ENCODE results near the gene LBH. TPM values are rescaled to one million over a fixed set of nuclear protein-coding genes. Genes with fewer than 3 reads are reported as not detected.

The LBH gene
- total RNA-seq, 1 donor, result 91.4 TPM

GRCh38 chr2:30237239-30237965 lies 6.1 kb downstream of the LBH start:
- Histone ChIP-seq H3K4me1 (ENCODE audit: insufficient read depth, low read length) (peaks cover 79% of the 10 kb centered on the region), H3K27me3 (ENCODE audit: insufficient read depth, low read length) (peaks cover 13% of the 10 kb centered on the region), H3K4me3 (ENCODE audit: low read length) (no peak overlapping the region), H3K9me3 (ENCODE audit: low read depth, low read length) (no peaks in the 10 kb centered on the region)

- Histone ChIP-seq H3K4me3 (ENCODE audit: low read length) (no peak overlapping the region), H3K9me3 (ENCODE audit: low read depth, low read length) (no peaks in the 10 kb centered on the region), H3K4me1 (ENCODE audit: insufficient read depth, low read length) (peaks cover 75% of the 10 kb centered on the region), H3K27me3 (ENCODE audit: insufficient read depth, low read length) (peaks cover 8% of the 10 kb centered on the region)
Observed at GRCh38 chr2:30237966-30238800, 6.8 kb downstream of the LBH start.

- Histone ChIP-seq H3K9me3 (ENCODE audit: low read depth, low read length) (no peaks in the 10 kb centered on the region), H3K27me3 (ENCODE audit: insufficient read depth, low read length) (no peaks in the 10 kb centered on the region), H3K4me3 (ENCODE audit: low read length) (no peak overlapping the region), H3K4me1 (ENCODE audit: insufficient read depth, low read length) (peaks cover 74% of the 10 kb centered on the region)
Observed at GRCh38 chr2:30239308-30239985, 8.1 kb downstream of the LBH start.

- H3K4me3 ChIP-seq (ENCODE audit: low read length), result no peak overlapping the region
Observed at GRCh38 chr2:30239986-30240752, 8.8 kb downstream of the LBH start.

GRCh38 chr2:30243231-30243630 lies 11.9 kb downstream of the LBH start:
- no peak overlapping the region for H3K4me3 ChIP-seq (ENCODE audit: low read length)

More at GRCh38 chr2:30239986-30240752, 8.8 kb downstream of the LBH start:
- H3K9me3 ChIP-seq (ENCODE audit: low read depth, low read length), result no peaks in the 10 kb centered on the region
- peaks cover 70% of the 10 kb centered on the region for H3K4me1 ChIP-seq (ENCODE audit: insufficient read depth, low read length)
- H3K27me3 ChIP-seq (ENCODE audit: insufficient read depth, low read length), result no peaks in the 10 kb centered on the region

DNA sequence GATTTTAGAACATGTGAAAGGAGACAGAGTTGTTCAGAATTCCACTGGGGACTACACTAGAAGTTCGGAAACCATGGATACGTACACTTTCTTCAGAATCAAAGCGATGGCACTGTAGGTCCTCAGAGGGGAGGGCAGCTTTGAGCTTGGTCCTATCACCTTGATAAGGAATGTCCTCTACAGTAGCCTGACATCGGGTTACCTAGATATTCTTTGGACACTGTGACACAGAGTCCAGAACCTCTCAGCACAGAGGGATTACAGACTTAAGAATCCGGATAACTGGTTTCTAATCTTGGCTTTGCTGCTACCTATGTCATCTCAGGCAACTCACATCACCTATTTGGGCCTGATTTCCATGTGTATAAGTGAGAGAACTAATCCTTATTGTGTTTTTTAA lies 14.0 kb downstream of the LBH start:
- Histone ChIP-seq H3K9me3 (ENCODE audit: low read depth, low read length) (no peaks in the 10 kb centered on the region), H3K27me3 (ENCODE audit: insufficient read depth, low read length) (no peaks in the 10 kb centered on the region), H3K4me3 (ENCODE audit: low read length) (no peak overlapping the region), H3K4me1 (ENCODE audit: insufficient read depth, low read length) (peaks cover 54% of the 10 kb centered on the region)

More at GRCh38 chr2:30243231-30243630, 11.9 kb downstream of the LBH start:
- Histone ChIP-seq H3K4me1 (ENCODE audit: insufficient read depth, low read length) (peaks cover 54% of the 10 kb centered on the region), H3K9me3 (ENCODE audit: low read depth, low read length) (no peaks in the 10 kb centered on the region), H3K27me3 (ENCODE audit: insufficient read depth, low read length) (no peaks in the 10 kb centered on the region)

DNA sequence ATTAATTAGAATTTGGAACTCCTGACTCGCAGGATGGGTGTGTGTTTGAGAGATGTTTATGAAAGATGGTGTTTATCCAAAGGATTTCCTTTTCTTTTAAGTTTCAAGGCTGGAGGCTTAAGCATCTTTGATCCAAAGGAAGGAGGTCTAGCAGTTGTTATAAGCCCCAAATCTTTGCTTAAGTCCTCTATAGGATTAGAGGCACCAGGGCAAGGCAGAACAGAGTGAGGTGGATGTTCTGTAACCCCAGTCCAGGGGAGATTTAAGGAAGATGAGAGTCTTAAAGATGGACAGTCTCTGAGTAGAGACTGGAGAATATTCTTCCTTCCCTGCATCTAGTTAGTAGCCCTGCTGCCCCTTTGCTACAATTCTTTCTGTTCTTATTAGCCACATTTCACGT lies 17.5 kb downstream of the LBH start:
- H3K4me3 ChIP-seq (ENCODE audit: low read length), result no peak overlapping the region
- H3K4me1 ChIP-seq (ENCODE audit: insufficient read depth, low read length), result peaks cover 68% of the 10 kb centered on the region
- no peaks in the 10 kb centered on the region for H3K9me3 ChIP-seq (ENCODE audit: low read depth, low read length)
- no peaks in the 10 kb centered on the region for H3K27me3 ChIP-seq (ENCODE audit: insufficient read depth, low read length)

GRCh38 chr2:30249354-30249753 lies 18.0 kb downstream of the LBH start:
- no peaks in the 10 kb centered on the region for H3K9me3 ChIP-seq (ENCODE audit: low read depth, low read length)
- H3K4me1 ChIP-seq (ENCODE audit: insufficient read depth, low read length), result peaks cover 66% of the 10 kb centered on the region

GRCh38 chr2:30250421-30250820 lies 19.1 kb downstream of the LBH start:
- Histone ChIP-seq H3K9me3 (ENCODE audit: low read depth, low read length) (no peaks in the 10 kb centered on the region), H3K4me3 (ENCODE audit: low read length) (no peak overlapping the region), H3K4me1 (ENCODE audit: insufficient read depth, low read length) (peaks cover 69% of the 10 kb centered on the region), H3K27me3 (ENCODE audit: insufficient read depth, low read length) (no peaks in the 10 kb centered on the region)

More at GRCh38 chr2:30249354-30249753, 18.0 kb downstream of the LBH start:
- Histone ChIP-seq H3K4me3 (ENCODE audit: low read length) (no peak overlapping the region), H3K27me3 (ENCODE audit: insufficient read depth, low read length) (no peaks in the 10 kb centered on the region)

GRCh38 chr2:30252723-30253701 lies 21.7 kb downstream of the LBH start:
- Histone ChIP-seq H3K27me3 (ENCODE audit: insufficient read depth, low read length) (no peaks in the 10 kb centered on the region), H3K4me1 (ENCODE audit: insufficient read depth, low read length) (peaks cover 79% of the 10 kb centered on the region), H3K9me3 (ENCODE audit: low read depth, low read length) (no peaks in the 10 kb centered on the region), H3K4me3 (ENCODE audit: low read length) (no peak overlapping the region)

DNA sequence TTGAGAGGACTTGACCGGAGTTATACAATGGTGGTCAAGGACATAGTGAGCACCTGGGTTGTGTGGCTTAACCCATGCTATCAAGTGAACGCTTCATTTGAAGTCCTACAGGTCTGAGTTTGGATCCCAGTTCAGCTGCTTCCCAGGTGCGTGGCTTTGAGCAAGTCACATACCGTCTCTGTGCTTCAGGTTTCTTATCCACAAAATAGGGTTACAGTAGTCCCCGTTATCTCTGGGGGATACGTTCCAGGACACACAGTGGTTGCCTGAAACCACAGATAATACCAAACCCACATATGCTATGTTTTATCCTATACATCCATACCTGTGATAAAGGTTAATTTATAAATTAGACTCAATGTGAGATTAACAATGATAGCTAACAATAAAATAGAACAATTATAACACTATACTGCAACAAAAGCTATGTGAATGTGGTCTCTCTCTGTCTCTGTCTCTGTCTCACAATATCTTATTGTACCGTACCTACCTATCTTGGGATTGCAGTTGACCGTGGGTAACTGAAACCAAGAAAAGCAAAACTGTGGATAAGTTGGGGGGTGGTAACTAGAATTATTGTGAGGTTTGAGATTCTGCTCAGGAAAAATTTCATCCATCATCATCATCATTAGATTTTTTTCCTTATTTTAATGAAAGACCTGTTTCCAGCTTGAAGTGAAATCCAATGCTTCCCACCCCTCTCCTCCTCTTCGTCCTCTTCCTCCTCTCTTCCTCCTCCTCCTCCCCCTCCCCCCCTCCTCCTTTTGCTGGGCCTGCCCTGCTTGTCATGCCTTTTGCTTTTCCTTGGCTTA lies 22.7 kb downstream of the LBH start:
- H3K4me1 ChIP-seq (ENCODE audit: insufficient read depth, low read length), result peaks cover 80% of the 10 kb centered on the region
- H3K27me3 ChIP-seq (ENCODE audit: insufficient read depth, low read length), result no peaks in the 10 kb centered on the region
- H3K9me3 ChIP-seq (ENCODE audit: low read depth, low read length), result no peaks in the 10 kb centered on the region
- H3K4me3 ChIP-seq (ENCODE audit: low read length), result no peak overlapping the region

- Histone ChIP-seq H3K9me3 (ENCODE audit: low read depth, low read length) (no peaks in the 10 kb centered on the region), H3K4me1 (ENCODE audit: insufficient read depth, low read length) (peaks cover 80% of the 10 kb centered on the region), H3K27me3 (ENCODE audit: insufficient read depth, low read length) (no peaks in the 10 kb centered on the region), H3K4me3 (ENCODE audit: low read length) (no peak overlapping the region)
Observed at GRCh38 chr2:30254685-30255001, 23.3 kb downstream of the LBH start.

DNA sequence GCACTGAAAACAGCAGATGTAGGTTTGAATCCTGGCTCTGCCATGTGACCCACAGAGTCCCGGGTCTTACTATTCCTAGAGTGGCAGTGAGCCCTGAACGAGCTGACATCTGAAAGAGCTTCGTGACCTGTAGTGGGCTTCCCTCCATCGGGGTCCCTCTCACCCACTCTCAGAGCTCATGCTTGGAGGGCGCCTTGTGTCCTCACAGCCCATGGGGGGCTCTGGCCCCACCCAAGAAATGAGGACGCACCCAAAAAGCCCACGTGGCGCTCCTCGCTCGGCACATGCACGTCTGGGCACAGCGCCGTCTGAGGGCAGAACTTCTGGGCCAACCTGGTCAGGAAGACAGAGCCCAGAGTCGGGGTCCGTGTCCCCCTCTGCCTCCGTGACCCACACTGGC lies 23.7 kb downstream of the LBH start:
- Histone ChIP-seq H3K9me3 (ENCODE audit: low read depth, low read length) (no peaks in the 10 kb centered on the region), H3K27me3 (ENCODE audit: insufficient read depth, low read length) (no peaks in the 10 kb centered on the region), H3K4me3 (ENCODE audit: low read length) (no peak overlapping the region), H3K4me1 (ENCODE audit: insufficient read depth, low read length) (peaks cover 79% of the 10 kb centered on the region)

Data from mononuclear cell (primary cell).